GM19452 (cell line): ENCODE data around the gene USP17L5.
A peak's percentile ranks its signal among the peaks of the same experiment; 100 is the strongest.
"Not testable (repeated sequence)": the region's sequence is repeated elsewhere in the genome, so short reads cannot be mapped to it uniquely, and the experiment has no call there.

Source experiments
- ATAC-seq: cut with Tn5 transposase; IDR thresholded peaks from one replicate; pipeline ENCODE4 v1.9.1; 2021; ENCODE audit not compliant: unreplicated experiment

The USP17L5 gene

GRCh38 chr4:9339103-9339502 is at the start of gene USP17L5:
TSS of gene USP17L5 (plus strand) at chr4:9339403. CDS start at chr4:9339403, 0 bp downstream.
- not testable (repeated sequence) for ATAC-seq

- not testable (repeated sequence) for ATAC-seq
Observed at GRCh38 chr4:9324191-9324590, 15.0 kb upstream of the USP17L5 start.

- ATAC-seq, result not testable (repeated sequence)
Observed at GRCh38 chr4:9324865-9325264, 14.3 kb upstream of the USP17L5 start, which contains the start of gene USP17L24. TSS of gene USP17L24 (plus strand) at chr4:9325165. CDS start at chr4:9325165, 0 bp downstream.

- ATAC-seq, result not testable (repeated sequence)
Observed at GRCh38 chr4:9329611-9330010, 9.6 kb upstream of the USP17L5 start, which contains the start of gene USP17L25. TSS of gene USP17L25 (plus strand) at chr4:9329911. CDS start at chr4:9329911, 0 bp downstream.

GRCh38 chr4:9334358-9334757 is 4.8 kb upstream of the USP17L5 start, which contains the start of gene USP17L26:
TSS of gene USP17L26 (plus strand) at chr4:9334658. CDS start at chr4:9334658, 0 bp downstream.
- ATAC-seq, result not testable (repeated sequence)

- ATAC-seq, result not testable (repeated sequence)
Observed at GRCh38 chr4:9343848-9344247, 4.6 kb downstream of the USP17L5 start, which contains the start of gene USP17L27. TSS of gene USP17L27 (plus strand) at chr4:9344148. CDS start at chr4:9344148, 0 bp downstream.

- not testable (repeated sequence) for ATAC-seq
Observed at GRCh38 chr4:9348593-9348992, 9.4 kb downstream of the USP17L5 start, which contains the start of gene USP17L28. TSS of gene USP17L28 (plus strand) at chr4:9348893. CDS start at chr4:9348893, 0 bp downstream.

GRCh38 chr4:9350866-9351265 is 11.7 kb downstream of the USP17L5 start:
- ATAC-seq, result not testable (repeated sequence)

- not testable (repeated sequence) for ATAC-seq
Observed at GRCh38 chr4:9353338-9353737, 14.1 kb downstream of the USP17L5 start, which contains the start of gene USP17L29. TSS of gene USP17L29 (plus strand) at chr4:9353638. CDS start at chr4:9353638, 0 bp downstream.

- not testable (repeated sequence) for ATAC-seq
Observed at GRCh38 chr4:9362829-9363228, 23.6 kb downstream of the USP17L5 start, which contains the start of gene USP17L30. TSS of gene USP17L30 (plus strand) at chr4:9363129. CDS start at chr4:9363129, 0 bp downstream.

- ATAC-seq, result not testable (repeated sequence)
Observed at GRCh38 chr4:9379881-9380280, 40.7 kb downstream of the USP17L5 start.

GRCh38 chr4:9381012-9381534 is 41.9 kb downstream of the USP17L5 start:
- ATAC-seq, result peak; percentile 53

GRCh38 chr4:9384126-9384525 is 44.9 kb downstream of the USP17L5 start:
- no peak for ATAC-seq

GRCh38 chr4:9389001-9389400 is 49.8 kb downstream of the USP17L5 start:
- ATAC-seq, result not testable (repeated sequence)
